Gastrocnemius medialis (tissue), 4 donors: ENCODE measurements around the gene XYLT1.

Source experiments
- POLR2A ChIP-seq, 2 donors: fragments of 450-650 bp; IDR thresholded peaks; one replicate each; pipeline ENCODE4 v1.6.1; 2017; ENCODE audit warnings: antibody characterized with exemption in 2 of 2, mild to moderate bottlenecking in 2 of 2, moderate library complexity in 2 of 2
- TF ChIP-seq, protein P1 (sequence below), 5 experiments: fragments of 450-650 bp in 3 of 5; fragments of 200-600 bp in 2 of 5; sonication (generic) in 2 of 5; IDR thresholded peaks in 4 of 5; conservative IDR thresholded peaks in 1 of 5; 1 replicate in 4 of 5; 2 replicates in 1 of 5; pipeline ENCODE4 v1.5.1; 2016 to 2019; ENCODE audit warnings: antibody characterized with exemption in 5 of 5, mild to moderate bottlenecking in 3 of 5, moderate library complexity in 3 of 5

DNA sequence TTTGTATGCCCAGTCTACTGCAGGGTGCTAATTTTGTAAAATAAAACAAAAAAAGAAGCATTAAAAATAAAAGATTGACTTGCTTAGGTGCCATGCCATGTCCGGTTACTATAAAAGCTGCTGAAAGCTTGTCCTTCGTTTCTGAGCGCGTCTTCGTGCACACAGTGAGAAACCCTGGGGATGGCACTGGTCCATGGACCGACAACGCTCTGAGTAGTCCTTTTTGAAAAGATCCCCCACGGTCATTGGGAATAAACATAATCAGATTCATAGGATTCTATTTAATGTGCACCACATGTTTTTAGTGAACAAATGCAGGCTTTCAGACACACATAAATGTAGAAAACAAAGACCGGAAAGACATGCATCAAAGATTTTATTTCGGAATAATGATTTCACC, 146.3 kb downstream of the XYLT1 start:
- TF ChIP-seq POLR2A (IDR thresholded peaks at IDR 0.05): no peak
- TF ChIP-seq, protein P1, sequence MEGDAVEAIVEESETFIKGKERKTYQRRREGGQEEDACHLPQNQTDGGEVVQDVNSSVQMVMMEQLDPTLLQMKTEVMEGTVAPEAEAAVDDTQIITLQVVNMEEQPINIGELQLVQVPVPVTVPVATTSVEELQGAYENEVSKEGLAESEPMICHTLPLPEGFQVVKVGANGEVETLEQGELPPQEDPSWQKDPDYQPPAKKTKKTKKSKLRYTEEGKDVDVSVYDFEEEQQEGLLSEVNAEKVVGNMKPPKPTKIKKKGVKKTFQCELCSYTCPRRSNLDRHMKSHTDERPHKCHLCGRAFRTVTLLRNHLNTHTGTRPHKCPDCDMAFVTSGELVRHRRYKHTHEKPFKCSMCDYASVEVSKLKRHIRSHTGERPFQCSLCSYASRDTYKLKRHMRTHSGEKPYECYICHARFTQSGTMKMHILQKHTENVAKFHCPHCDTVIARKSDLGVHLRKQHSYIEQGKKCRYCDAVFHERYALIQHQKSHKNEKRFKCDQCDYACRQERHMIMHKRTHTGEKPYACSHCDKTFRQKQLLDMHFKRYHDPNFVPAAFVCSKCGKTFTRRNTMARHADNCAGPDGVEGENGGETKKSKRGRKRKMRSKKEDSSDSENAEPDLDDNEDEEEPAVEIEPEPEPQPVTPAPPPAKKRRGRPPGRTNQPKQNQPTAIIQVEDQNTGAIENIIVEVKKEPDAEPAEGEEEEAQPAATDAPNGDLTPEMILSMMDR (IDR thresholded peaks at IDR 0.05 in 4 of 5, conservative IDR thresholded peaks at IDR 0.05 in 1 of 5): no peak
